Retinal pigment epithelial cell (primary cell): ENCODE measurements around the gene PAQR9.
"Not testable (repeated sequence)": the region's sequence is repeated elsewhere in the genome, so short reads cannot be mapped to it uniquely, and the experiment has no call there.

Experiments
- DNase-seq: peaks from one replicate; pipeline ENCODE4 v3.0.0-alpha.2; 2010; ENCODE audit warnings: low read depth
- H3K4me3 ChIP-seq: 2 replicates; pipeline ENCODE4 v1.5.1; 2011; ENCODE audit warnings: mild to moderate bottlenecking, low read length, control low read depth, moderate library complexity
- TF ChIP-seq, protein P1 (sequence below): conservative IDR thresholded peaks from 2 replicates; pipeline ENCODE4 v1.5.1; 2011; ENCODE audit warnings: low read depth, low read length, control low read depth, inconsistent platforms

PAQR9 gene

DNA sequence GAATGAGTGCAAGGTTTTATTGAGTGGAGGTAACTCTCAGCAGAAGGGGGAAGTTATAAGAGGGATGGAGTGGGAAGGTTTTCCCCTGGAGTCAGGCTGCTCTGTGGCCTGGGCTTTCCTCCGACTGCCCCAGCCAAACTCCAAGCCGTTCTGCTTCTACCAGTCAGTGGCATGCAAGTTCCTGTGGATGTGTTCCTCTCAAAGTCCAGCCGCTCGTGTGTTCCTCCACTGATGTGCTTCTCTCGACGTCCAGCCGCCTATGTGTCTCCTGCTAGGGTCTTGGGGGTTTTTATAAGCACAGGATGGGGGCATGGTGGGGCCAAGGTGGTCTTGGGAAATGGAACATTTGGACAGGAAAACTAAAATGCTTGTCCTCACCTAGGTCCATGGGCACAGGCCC, 28.8 kb upstream of the PAQR9 start:
- TF ChIP-seq, protein P1, sequence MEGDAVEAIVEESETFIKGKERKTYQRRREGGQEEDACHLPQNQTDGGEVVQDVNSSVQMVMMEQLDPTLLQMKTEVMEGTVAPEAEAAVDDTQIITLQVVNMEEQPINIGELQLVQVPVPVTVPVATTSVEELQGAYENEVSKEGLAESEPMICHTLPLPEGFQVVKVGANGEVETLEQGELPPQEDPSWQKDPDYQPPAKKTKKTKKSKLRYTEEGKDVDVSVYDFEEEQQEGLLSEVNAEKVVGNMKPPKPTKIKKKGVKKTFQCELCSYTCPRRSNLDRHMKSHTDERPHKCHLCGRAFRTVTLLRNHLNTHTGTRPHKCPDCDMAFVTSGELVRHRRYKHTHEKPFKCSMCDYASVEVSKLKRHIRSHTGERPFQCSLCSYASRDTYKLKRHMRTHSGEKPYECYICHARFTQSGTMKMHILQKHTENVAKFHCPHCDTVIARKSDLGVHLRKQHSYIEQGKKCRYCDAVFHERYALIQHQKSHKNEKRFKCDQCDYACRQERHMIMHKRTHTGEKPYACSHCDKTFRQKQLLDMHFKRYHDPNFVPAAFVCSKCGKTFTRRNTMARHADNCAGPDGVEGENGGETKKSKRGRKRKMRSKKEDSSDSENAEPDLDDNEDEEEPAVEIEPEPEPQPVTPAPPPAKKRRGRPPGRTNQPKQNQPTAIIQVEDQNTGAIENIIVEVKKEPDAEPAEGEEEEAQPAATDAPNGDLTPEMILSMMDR, result no peak
- no peak for DNase-seq

DNA sequence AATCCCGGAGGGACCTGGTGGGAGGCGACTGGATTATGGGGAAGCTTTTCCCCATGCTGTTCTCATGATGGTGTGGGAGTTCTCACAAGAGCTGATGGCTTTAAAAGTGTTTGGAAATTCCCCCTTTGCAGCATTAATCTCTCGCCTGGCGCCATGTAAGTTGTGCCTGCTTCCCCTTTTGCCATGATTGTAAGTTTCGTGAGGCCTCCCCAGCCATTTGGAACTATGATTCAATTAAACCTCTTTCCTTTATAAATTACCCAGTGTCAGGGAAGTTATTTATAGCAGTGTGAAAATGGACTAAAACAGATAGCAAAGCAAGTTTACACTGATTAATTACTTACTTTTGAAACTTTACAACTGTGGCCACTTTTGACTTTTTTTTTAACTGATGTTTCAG, 27.2 kb upstream of the PAQR9 start:
- no peak for DNase-seq
- TF ChIP-seq, protein P1, result no peak
- no peak overlapping the region for H3K4me3 ChIP-seq

More for the DNA sequence above, 28.8 kb upstream of the PAQR9 start:
- H3K4me3 ChIP-seq, result no peak overlapping the region

DNA sequence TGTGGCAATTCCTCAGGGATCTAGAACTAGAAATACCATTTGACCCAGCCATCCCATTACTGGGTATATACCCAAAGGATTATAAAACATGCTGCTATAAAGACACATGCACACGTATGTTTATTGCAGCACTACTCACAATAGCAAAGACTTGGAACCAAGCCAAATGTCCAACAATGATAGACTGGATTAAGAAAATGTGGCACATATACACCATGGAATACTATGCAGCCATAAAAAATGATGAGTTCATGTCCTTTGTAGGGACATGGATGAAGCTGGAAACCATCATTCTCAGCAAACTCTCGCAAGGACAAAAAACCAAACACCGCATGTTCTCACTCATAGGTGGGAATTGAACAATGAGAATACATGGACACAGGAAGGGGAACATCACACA, 25.4 kb upstream of the PAQR9 start:
- not testable (repeated sequence) for DNase-seq

DNA sequence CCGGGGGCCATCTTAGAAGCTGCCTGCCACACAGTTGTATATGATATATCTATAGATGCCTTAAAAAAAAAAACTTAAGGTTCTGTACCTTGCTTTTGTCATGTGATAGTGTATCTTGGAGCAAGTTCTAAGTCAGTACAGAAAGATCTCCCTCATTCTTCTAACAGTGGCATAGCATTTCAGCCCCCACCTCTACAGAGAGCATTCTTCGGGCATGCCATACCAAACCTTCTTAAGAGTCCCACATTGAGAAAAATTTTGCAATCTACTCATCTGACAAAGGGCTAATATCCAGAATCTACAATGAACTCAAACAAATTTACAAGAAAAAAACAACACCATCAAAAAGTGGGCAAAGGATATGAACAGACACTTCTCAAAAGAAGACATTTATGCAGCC, 24.7 kb upstream of the PAQR9 start:
- not testable (repeated sequence) for H3K4me3 ChIP-seq, DNase-seq

More for the DNA sequence above, 25.4 kb upstream of the PAQR9 start:
- not testable (repeated sequence) for H3K4me3 ChIP-seq

DNA sequence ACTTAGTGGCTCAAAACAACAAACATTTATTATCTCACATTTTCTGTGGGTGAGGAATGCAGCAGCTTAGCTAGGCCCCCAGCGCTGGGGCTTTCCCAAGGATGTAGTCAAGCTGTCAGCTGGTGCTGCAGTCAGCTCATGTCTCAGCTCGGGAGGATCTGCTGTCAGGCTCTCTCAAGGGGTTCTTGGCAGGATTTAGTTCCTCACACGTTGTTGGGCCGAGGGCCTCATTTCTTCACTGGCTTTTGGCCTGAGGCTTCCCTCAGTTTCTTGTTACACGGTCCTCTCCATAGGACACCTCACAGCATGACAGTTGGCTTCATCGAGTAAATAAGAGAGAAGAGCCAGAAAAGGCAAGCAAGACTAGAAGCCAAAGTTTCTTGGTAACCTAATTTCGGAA, 24.2 kb upstream of the PAQR9 start:
- no peak overlapping the region for H3K4me3 ChIP-seq
- DNase-seq, result no peak
- TF ChIP-seq, protein P1, result no peak

DNA sequence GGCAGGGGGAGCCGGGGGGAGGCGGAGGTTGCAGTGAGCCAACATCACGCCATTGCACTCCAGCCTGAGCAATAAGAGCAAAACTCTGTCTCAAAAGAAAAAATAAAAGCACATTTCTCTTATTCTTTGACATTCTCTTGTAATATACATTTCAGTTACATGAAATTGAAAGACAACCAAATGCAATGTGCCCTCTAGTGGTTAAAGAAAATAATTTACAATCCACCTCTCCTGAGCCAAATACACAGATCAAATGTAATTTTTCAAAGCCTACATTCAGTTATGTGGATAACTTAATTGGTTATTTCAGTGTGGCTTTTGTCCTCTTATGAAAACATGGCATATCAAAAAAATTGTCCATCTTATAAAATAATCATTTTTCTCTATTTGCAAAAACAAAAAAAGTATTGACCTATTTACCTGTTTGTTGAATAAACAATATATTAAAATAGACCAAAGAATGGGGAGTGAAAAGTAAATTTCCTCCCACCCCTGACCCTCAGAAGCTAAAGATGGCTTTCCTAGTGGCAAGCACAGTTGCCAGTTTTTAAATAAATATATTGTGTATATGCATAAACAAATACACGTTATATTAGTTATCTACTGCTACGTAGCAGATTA, 23.7 kb upstream of the PAQR9 start:
- TF ChIP-seq, protein P1, result peak; percentile 58
- no peak for DNase-seq
- H3K4me3 ChIP-seq, result no peak overlapping the region

DNA sequence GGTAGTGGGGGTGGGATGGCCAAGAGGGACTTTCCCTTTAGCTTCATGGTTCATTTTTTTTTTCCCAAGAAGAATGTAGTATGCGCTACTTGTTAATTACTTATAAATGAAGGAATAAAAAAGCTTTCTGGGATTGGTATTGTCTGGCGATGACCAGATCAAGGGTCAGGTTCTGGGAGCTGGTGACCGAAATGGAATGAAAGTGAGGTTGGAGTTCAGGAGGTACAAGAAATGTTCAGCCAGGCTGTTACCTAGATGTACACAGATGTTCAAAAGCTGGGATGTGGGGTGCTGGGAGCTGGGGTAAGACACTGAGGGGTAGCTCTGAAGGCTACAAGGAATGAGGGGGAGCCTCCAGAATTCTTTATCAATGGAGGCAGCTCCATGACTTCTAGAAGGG, 20.8 kb upstream of the PAQR9 start:
- TF ChIP-seq, protein P1, result no peak
- DNase-seq, result no peak
- no peak overlapping the region for H3K4me3 ChIP-seq

DNA sequence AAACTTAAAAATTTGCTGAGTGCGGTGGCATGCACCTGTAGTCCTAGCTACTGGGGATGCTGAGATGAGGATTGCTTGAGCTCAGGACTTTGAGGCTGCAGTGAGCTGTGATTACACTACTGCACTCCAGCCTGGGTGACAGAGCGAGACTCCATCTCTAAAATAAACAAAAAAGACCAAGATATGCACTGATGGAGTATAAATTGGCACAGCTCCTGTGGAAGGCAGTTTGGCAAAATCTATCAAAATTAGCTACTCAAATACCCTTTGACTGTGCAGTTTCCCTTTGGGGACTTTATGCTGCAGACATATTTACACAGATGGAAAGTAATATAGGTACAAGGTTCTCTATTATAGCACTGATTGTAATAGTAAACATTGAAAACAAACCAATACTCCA, 19.8 kb upstream of the PAQR9 start:
- DNase-seq, result no peak
- TF ChIP-seq, protein P1, result no peak
- H3K4me3 ChIP-seq, result no peak overlapping the region
